Measurements from ENCODE around the gene PRR23E. TPM values are rescaled to one million over a fixed set of nuclear protein-coding genes. Genes with fewer than 3 reads are reported as not detected.
A peak's percentile ranks its signal among the peaks of the same experiment; 100 is the strongest.

The PRR23E gene
- polyA plus RNA-seq, 12 donors: not detected

DNA sequence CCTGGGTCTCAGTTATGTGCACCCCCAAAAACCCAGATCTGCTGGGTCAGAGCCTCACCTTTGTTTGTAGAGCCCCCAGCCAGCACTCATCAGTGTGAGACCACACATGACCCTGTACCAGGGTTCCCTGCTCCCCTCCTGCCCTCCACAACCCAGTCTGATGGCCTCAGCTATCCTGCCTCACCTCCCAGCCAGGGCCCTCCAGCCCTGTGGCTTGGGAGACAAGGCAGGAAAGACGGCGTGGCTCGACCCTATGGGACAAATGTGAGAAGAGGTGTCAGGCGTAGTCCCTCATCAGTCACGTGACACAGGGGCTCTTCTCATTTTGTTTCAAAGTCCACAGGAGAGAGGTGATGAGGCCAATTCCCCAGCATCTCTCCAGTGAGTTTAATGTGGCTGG is 28.3 kb upstream of the PRR23E start:
- DNase-seq: no peak

DNA sequence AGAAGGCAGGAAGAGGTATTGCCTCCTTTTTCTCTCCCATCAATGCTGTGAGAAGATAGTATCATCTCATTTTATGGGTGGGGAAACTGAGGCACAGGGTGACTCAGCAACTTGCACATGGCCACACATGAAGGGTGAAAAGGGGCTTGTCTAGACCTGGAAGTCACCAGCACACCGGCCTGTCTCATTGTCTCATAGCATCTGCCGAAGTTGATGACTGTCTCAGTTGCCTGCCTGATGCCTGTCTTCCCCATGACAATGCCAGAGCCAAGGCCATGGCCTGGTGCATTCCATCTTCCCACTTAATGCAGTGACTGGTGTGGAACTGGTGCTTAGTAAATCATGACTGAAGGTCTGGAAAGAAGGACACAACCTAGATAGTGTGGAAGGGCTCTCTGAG is 27.9 kb upstream of the PRR23E start:
- DNase-seq: no peak

DNA sequence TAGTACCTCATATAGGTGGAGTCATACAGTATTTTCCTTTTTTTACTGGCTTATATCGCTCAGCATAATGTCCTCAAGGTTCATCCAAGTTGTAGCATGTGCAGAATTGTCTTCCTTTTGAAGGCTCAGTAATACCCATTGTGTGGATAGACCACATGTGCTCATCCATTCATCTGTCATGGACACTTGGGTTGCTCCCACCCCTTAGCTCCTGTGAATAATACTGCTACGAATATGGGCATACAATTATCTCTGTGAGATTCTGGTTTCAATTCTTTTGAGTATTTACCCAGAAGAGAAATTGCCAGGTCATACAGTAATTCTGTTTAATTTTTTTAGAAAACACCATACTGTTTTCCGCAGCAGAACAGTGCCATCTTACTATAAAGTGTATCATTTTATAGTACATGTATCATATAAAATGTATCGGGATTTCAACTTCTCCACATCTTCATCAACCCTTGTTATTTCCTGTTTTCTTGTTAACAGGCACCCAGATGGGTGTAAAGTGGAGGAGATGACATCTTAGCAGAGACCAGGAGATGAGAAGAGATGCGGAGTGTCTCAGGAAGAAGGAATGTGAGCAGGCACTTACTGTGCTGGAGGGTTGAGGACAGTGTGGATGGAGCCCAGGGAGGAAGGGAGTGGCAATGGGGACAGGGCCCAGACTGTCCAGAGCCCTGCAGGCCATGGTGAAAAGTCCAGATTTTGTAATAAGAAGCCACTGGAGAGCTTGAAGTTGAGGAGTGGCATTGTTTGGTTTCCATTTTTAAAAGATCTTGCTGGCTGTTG is 27.0 kb upstream of the PRR23E start:
- no peak for DNase-seq

DNA sequence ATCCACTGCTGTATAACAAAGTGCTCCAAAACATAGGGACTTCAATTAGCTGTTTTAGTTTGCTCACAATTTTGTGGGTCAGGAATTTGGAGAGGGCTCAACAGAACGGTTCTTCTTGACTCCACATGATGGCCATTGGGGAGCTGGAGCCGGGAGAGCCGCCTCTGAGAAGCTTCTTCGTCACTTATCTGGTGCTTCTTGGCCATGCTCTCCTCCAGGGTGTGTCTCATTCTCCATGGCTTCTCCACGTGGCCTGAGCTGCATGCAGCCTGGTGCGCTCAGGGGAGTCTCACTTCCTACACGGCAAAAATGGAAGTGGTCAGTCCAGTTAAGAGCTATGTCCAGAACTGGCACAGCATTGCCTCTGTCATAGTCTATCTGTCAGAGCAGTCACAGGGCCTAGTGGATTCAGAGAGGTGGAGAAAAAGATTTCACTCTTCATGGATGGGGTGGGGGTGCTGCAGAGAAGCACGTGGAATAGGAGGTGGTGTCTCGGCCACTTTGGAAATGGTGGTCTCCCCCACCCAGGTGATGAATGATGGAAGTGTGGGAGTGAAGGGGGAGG is 26.3 kb upstream of the PRR23E start:
- DNase-seq: no peak

DNA sequence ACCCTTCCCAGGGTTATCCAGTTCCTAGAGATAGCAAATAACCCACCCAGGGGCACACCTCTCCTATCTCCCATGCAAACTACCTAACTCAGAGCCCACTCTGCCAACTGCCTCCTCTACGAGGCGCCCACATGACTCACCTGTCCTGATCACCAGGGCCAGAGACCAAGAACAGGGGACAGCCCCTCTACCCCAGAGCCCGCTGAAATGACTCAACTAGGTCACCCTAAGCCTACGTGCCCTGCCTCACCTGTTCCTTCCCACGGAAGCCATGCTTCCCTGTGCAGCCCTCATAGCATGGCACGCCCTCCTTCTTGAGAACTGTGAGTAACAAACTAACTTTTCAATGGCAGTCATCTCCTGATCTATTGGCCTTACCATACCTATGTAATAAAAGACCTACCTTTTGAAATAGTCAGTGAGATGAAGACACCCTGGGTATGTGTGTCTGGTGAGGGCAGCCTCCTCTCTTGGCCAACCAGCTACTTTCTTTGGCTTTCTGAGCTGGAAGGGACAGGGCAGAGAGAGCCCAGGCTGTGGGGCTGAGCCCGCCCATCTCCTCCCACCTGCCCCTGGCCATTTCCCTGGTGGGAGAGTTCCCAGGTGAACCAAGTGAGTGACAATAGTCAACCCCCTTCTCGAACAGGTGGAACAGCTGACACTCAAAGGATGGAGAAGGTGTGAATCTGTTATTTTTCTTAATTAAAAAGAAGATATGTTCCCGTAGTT is 25.5 kb upstream of the PRR23E start:
- DNase-seq: no peak

DNA sequence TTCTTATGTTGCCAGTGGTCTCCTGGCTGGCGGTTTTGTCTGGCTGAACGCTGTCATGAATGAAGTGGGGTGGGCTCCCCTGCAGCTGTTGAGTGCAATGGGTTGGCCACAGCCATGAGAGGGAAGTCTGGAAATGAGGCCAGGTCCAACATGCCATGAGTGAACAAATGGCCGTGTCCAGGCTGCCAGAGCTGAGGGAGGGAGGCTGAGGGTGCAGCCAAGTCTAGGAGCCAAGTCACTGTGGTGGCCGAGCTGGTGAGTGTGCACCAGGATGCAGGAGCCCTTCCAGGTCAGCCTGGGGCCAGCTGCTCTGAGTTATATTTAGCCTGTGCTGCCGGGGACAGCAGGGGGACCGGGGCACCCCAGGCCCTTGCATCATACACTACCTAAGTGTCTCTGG is 24.7 kb upstream of the PRR23E start:
- no peak for DNase-seq

DNA sequence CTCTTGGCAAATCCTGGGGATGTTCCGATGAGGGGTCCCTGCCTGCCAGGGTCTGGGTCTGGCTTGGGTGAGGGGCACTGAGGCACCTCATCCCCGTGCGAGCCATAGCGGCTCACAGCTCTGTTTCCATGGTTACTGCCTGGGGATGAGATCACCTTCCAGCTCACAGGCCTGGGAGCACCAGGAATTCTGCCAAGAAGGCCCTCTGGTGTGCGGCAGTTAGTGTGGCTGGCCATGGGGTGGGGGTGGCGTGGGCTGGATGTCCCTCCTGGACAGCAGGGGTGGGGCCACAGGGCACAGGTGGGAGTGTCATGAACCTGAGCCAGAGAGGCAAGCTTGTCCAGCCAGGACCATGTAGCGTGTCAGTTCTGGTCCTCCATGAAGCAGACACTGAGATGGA is 22.1 kb upstream of the PRR23E start:
- DNase-seq: peak; percentile 35

DNA sequence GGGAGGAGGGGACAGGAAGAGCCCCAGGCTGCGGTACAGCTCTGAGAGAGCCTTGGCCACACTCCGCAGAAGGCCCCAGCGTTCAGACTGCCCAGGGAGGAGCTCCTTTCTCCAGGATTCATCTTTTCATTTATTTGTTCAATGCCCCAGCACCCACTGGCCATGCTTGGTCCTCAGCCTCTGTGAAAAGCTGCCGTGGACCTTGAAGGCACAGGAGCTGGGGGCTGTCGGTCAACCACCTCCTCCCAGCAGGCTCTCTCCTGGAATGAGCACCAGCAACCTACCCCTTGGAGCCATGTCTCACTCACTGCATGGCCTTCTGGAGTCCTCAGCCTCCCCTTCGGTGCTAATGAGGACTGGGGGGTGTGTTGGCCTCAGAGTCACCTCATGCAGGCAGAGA is 21.6 kb upstream of the PRR23E start:
- no peak for DNase-seq

DNA sequence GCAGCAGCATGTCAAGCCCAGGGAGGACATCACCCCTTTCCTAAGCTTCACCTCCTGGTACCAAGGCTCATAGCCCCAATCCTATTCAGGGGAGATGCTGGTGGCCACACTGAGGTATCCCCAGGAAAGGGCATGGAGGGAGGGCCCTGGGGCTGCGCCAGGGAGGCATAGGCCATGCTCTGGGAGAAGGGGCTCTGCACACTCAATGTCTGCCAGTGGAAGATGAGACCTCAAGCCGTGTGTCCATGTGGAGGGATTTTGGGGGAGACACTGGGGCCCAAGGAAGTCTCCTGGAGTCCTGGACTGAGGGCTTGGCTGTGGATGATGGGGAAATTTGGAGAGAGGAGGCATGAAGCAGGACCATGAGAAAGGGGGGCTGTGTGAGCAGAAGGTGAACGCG is 21.2 kb upstream of the PRR23E start:
- no peak for DNase-seq

DNA sequence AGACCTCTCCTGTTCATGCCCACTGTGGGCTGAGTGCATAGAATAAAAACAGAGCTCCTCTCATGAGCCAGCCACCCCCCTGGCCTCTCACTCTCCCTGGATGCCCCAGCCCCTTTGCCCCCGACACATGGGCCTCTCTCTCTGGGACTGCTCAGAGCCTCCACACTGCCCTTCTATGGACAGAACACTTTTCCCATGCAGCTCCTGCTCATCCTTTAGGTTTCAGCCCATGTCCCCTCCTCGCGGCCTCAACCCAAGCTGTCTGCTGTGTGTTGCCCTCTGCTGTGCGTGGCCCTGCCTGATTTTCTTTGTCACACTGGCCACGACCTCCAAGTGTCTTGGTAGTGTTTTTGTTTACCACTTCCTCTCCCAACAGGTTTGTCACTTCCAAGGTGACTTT is 20.7 kb upstream of the PRR23E start:
- no peak for DNase-seq

DNA sequence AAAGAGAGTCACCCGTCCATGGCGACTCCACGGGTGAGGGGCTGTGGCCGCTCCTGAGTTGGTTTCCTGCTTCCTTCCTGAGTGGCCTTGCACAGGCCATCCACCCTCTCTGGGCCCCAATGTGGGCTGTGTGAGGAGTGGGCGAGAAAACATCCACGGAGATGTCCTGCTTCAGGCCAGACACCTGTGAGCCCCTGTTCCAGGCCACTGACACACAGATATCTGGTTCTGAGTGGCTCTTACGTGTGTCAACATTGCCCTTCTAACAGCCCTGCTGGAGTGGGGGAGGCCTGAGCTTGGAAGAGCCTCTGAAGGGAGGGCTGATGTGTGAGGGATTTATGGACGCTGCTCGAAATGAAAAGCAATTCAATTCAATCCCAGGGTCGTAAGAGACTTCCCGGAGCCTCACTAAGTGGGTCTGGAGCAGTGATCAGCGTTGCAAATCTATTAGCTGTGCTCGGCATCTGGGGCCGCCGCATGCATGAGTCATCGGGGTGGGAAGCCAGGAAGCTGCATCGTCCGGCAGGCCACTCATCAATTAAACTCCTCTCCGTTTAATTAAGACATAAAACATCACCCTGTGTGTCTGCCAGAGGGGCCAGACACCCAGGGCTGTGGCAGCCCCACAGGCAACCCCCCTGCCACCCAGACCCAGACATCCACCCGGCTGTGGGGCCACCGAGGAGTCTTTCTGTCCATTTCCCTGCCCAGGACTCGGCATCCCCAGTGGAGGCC is 20.0 kb upstream of the PRR23E start:
- peak; percentile 44 for DNase-seq

DNA sequence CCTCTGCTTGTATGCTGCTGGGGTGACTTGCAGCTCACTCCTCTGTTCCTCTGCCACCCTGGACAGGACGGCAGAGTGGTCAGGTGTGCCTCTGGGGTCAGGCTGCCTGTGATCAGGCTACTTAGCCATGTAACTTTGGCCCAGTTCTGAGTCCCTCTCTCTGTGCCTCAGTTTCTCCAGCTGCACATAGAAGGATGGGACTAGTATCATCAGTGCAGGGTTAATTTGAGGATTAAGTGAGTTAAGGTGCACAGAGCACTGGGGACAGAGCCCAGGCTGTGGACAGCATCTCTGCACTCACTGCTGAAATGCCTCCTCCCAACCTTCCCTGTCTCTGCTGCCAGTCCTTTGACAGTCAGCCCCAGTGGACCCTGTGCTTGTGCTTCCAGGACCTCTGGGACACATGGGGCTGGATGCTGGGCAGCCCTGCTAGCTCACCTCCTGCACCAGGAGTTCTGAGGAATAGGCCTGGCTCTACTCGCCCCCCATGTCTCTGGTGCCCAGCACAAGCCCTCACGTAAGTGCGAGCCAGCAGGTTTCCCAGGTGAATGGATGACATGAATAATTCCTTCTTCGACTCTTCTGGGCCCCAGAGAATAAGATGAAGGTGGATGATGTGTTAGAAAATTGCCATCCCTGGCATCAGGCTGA is 19.3 kb upstream of the PRR23E start:
- DNase-seq: no peak

DNA sequence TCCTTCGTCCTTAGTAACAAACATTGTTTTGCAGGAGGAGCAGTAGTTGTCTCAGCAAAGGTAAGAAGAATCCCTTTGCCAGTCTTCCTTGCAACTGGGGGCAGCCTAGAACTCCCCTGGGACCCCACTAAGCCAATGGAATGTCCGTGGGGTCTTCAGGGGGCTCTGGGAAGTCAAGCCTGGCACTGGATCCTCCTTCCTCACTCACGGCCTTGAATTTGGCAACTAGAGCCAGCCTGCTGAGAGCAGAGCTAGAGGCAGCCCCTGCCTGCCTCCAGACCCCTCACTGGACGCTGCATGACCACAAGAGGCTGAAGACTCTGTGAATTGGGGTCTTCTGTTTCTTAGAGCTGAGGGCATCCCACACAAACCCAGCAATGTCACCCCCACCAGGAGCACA is 18.6 kb upstream of the PRR23E start:
- DNase-seq: no peak

DNA sequence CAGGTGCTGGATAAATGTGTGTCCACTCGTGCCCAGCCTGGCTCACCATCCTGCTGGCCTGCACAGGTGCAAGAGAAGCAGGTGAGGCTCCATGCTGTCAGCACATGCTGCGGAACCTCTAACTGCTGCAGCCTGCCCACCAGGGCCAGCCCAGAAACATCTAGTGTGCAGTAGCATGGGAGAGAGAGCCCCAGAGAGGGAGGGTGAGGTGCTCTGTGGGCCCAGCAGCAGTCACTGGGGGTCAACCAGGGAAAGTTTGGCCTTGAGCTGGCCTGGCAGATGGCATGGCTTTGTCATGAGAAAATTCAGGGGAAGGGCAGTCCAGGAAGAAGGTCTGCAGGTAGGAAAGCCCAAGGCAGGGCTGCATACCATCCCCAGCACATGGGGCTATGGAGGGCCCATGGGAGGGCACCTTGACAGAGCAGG is 18.2 kb upstream of the PRR23E start:
- DNase-seq: no peak

DNA sequence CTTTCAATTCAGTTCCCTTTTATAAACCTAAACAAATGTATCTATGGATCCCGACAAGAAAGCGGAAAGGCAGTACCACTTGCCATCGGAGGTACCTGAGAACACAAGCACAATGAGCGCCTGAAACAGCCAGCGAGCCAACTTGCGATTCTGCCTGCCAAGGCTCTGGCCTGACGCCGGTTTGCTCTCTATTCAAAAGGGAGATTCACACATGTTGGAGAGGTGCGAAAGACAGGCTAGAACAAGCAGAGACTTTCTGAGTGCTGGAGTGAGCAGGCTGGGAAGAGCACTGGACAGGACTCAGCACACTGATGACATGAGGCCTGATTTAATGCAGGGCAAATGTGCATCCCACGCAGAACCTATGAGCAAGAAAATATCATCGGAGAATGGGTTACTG is 17.7 kb upstream of the PRR23E start:
- no peak for DNase-seq

DNA sequence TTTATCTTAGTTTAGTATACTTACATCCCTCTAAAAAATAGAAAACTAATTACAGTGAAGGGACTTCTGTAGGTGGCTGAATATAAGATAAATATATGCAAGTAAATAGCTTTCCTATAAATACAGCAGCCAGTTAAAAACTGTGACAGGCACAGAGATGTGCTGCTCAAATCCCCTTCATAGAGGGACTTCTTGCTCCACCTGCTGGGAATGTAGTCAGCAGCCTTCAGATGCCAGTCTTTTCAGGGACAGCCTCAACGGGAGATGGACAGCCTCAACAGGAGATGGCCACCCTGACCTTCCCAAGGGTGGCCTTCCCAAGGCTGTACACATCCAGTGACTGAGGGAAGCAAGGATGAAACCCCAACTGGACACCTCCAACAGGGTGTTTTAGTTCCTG is 15.7 kb upstream of the PRR23E start:
- DNase-seq: no peak

DNA sequence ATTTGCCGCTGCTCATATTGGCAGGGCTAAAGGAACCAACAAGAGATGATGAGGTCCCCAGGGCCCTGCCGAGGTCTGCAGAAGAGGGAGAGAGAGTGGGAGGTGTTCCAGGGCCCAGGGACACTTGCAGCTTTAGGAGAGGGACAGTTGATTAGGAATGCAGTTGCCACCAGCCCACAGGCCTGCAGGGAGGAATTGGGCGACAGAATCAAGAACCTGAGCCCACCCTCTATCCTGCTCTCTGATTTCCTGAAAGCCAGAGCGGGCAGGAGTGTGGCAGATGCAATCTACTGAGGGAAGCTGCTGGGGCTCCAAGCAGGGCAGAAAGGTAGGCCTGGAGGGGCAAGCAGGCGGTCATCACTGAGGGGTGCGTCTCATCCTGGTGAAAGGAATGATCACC is 12.1 kb upstream of the PRR23E start:
- no peak for DNase-seq

DNA sequence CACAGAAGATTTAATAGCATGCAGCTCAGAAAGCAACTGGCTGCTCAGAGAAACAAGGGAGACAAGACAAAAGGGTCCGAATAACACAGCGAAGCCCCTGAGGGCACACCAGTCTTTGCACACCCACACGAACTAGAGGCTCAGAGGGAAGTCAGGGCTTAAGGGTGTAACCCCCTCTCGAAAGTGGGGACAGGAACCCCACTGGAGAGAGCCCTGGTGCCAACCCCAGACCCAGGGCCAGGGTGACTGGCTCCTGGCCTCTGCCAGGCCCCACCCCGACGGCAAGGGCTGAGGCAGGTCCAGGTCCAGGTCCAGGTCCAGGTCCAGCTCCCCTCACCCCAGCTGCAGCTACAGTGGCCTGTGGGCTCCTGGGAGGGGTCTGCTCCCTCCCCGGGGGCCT is 10.5 kb upstream of the PRR23E start:
- DNase-seq: no peak

DNA sequence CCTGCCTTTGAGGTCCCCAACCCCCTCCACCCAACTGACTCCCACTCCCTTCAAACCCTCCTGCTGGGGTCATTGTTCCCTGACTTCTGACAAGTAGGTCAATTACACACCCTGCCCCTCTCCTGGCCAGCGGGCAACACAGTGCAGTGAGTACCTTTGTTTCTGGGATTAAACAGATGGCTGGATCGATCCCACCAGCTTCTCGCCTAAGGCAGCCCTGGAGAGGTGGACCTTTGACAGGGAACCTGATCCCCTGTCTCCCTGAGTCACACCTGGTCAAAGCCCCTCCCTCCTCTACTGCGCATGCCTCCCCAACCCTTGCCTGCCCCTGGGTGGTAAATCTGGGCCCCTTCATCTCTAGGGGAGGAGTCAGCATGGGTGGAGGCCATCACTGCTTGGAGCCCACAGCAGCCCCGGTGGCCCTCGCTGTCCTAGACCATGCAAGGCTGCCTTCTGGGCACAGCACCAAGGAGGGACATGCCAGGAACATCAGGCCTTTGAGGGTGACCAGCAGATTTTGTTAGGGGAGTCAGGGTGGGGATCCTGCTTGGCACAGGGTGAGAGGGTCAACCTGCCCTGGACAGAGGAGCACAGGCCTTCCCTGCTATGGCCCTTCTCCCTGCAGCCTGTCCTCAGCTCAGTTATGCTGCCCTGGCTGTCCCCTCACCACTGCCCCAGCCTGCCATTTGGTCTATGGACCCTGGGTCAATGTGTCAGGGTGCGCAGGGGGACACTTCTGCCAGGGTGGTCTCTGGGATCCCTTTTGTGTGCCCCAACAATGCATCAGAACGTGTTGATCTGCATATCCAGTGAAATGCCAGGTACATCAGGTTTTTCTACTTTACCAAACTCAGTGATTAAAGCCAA is 9.8 kb upstream of the PRR23E start:
- no peak for DNase-seq

DNA sequence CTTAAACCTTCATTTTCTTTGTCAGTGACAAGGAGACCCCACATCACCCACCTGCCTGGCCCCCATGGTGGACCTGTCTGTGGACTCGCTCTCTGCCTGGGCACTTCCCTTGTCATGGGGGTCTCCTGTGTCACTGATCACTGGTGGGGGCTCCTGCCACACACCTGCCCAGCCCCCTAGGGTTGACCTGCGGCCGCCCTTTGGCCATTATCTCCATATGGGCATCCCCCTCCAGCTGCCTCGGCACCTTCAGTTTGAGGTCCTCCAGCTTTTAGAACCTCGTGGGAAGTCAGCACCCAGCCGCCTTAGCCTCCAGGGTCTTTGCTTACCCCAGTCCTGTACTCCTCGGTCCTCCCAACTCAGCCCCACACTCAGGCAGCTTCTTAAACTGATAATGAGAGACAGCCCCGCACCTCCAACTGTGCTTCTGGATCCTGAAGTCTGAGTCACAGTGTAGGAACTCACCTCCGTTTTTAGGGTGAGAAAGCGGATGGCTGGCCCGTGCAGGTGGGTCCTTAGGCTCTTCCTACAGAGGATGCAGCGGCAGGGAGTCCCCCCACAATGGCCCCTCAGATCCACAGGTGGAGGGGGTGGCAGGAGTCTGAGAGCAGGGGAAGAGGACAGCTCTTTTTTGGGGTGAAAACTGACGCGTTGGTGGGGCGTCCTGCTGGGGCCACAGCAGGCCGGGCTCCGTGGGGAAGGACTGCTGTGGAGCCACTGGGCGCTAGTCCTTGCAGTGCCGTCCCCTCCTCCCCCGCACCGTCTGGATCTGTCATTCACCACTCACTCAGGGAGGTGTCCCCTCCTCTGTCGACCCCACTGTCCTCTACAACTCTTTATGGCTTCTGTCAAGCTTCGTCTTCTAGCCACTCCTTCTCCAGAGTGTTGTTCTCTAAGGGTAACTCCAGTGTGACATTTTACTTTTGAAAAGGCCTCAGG is 8.7 kb upstream of the PRR23E start:
- no peak for DNase-seq
